CD4-positive, CD25-positive, alpha-beta regulatory T cell (primary cell): ENCODE data around the gene ENTREP3. TPM values are rescaled to one million over a fixed set of nuclear protein-coding genes. Genes with fewer than 3 reads are reported as not detected.

ENCODE experiments used
- ATAC-seq, 2 donors: fragments of 150-1000 bp; cut with Tn5 transposase; one replicate each; pipeline ENCODE4 v1.10.0; 2021; ENCODE audit warnings: low read depth in 2 of 2, moderate number of reproducible peaks in 2 of 2, moderate library complexity in 1 of 2
- DNase-seq, 3 donors: peaks; one replicate each; pipeline versions ENCODE4 v3.0.0 to v3.0.0-alpha.2; 2012 to 2022; ENCODE audit warnings: mixed read lengths in 1 of 3
- H3K27ac ChIP-seq: one replicate; pipeline ENCODE4 v1.7.0; 2013; ENCODE audit warnings: mild to moderate bottlenecking, low read length; ENCODE audit not compliant: insufficient read depth, poor library complexity, severe bottlenecking
- H3K27me3 ChIP-seq: one replicate; pipeline ENCODE4 v1.7.0; 2013; ENCODE audit warnings: low read length; ENCODE audit not compliant: control insufficient read depth, insufficient read depth
- H3K36me3 ChIP-seq: one replicate; pipeline ENCODE4 v1.7.0; 2013; ENCODE audit warnings: mild to moderate bottlenecking, low read length, moderate library complexity; ENCODE audit not compliant: control insufficient read depth, insufficient read depth
- H3K4me1 ChIP-seq: 2 replicates; pipeline ENCODE4 v1.7.0; 2013; ENCODE audit warnings: mild to moderate bottlenecking, low read length; ENCODE audit not compliant: insufficient read depth, control insufficient read depth, poor library complexity, severe bottlenecking
- H3K4me3 ChIP-seq: one replicate; pipeline ENCODE4 v1.7.0; 2013; ENCODE audit warnings: low read depth, mild to moderate bottlenecking, low read length, moderate library complexity
- H3K9me3 ChIP-seq, 2 experiments: 1 replicate in 1 of 2; 2 replicates in 1 of 2; pipeline ENCODE4 v1.7.0; 2013; ENCODE audit warnings: low read length in 2 of 2, mild to moderate bottlenecking in 1 of 2, moderate library complexity in 1 of 2; ENCODE audit not compliant: control insufficient read depth in 2 of 2
- H3K27ac Mint-ChIP-seq, 3 donors: one replicate each; pipeline ENCODE4 v1.8.0; 2020 to 2022; ENCODE audit warnings: mild to moderate bottlenecking in 3 of 3, mixed read lengths in 3 of 3, moderate library complexity in 2 of 3
- H3K27me3 Mint-ChIP-seq: one replicate; pipeline ENCODE4 v1.8.0; 2022; ENCODE audit warnings: mild to moderate bottlenecking, mixed read lengths
- H3K36me3 Mint-ChIP-seq: one replicate; pipeline ENCODE4 v1.8.0; 2020; ENCODE audit warnings: mixed read lengths
- H3K4me1 Mint-ChIP-seq, 4 donors: one replicate each; pipeline ENCODE4 v1.8.0; 2020 to 2022; ENCODE audit warnings: mixed read lengths in 4 of 4, mild to moderate bottlenecking in 1 of 4
- H3K4me3 Mint-ChIP-seq, 4 donors: one replicate each; pipeline ENCODE4 v1.8.0; 2020 to 2022; ENCODE audit warnings: mild to moderate bottlenecking in 4 of 4, mixed read lengths in 4 of 4, moderate library complexity in 3 of 4
- H3K9me3 Mint-ChIP-seq, 7 donors: one replicate each; pipeline ENCODE4 v1.8.0; 2020 to 2022; ENCODE audit warnings: mixed read lengths in 7 of 7, mild to moderate bottlenecking in 3 of 7, moderate library complexity in 2 of 7
- polyA plus RNA-seq, 4 donors: library from polyadenylated mRNA; unstranded; fragments of 300-500 nt; fragmentation: Illumina TruSeq; gene quantifications; one replicate each; pipeline ENCODE4 v1.2.3, GENCODE V29; 2021
- total RNA-seq: library from RNA; stranded (reverse); gene quantifications from one replicate; pipeline ENCODE4 v1.2.3, GENCODE V29; 2022

ENTREP3 gene
- total and polyA plus RNA-seq, 5 donors from 2014 or later = 0.57 to 7.8 (median 0.76) TPM

DNA sequence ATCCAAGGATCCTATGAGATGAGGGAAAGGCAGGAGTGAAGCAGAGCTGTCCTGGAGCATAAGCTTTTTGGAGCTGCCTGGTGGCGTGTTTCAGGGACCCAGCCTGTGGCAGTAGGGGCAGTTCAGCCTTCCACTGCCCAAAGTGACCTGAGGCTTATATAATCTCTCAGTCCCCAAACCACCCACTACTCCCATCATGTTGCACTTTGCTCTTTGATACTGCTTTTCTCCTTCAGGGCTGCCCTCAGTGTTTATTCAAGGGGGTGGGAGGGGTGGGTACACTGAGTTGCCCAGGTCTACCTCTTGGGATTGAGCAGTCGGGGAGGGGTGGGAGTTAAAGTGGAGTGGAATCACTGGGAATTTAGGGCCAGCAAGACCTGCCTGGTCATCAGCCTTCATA, 31.3 kb upstream of the ENTREP3 start:
- Mint-ChIP-seq H3K27me3 (peaks cover 4% of the 10 kb centered on the region), H3K4me1 (no peaks in the 10 kb centered on the region), H3K27ac (no peak overlapping the region), H3K9me3 (peaks cover 0 to 2% (median 0%) of the 10 kb centered on the region in 7 donors), H3K36me3 (peaks cover 4% of the 10 kb centered on the region), H3K4me3 (no peak overlapping the region)
- Histone ChIP-seq H3K4me3 (no peak overlapping the region), H3K36me3 (no peaks in the 10 kb centered on the region), H3K27me3 (no peaks in the 10 kb centered on the region), H3K9me3 (no peaks in the 10 kb centered on the region), H3K27ac (no peak overlapping the region), H3K4me1 (no peaks in the 10 kb centered on the region)
- ATAC-seq = no peak
- DNase-seq = no peak

- no peak overlapping the region for H3K27ac ChIP-seq
- Mint-ChIP-seq H3K36me3 (peaks cover 4% of the 10 kb centered on the region), H3K4me1 (no peaks in the 10 kb centered on the region), H3K27ac (no peak overlapping the region), H3K4me3 (no peak overlapping the region), H3K27me3 (peaks cover 4% of the 10 kb centered on the region), H3K9me3 (no peaks in the 10 kb centered on the region)
- H3K27me3 ChIP-seq = no peaks in the 10 kb centered on the region
- no peak for ATAC-seq
- H3K4me3 ChIP-seq = no peak overlapping the region
- H3K9me3 ChIP-seq = no peaks in the 10 kb centered on the region
- H3K4me1 ChIP-seq = no peaks in the 10 kb centered on the region
- H3K36me3 ChIP-seq = no peaks in the 10 kb centered on the region
- DNase-seq = no peak
Observed at GRCh38 chr1:155285631-155286044, 30.4 kb upstream of the ENTREP3 start.

DNA sequence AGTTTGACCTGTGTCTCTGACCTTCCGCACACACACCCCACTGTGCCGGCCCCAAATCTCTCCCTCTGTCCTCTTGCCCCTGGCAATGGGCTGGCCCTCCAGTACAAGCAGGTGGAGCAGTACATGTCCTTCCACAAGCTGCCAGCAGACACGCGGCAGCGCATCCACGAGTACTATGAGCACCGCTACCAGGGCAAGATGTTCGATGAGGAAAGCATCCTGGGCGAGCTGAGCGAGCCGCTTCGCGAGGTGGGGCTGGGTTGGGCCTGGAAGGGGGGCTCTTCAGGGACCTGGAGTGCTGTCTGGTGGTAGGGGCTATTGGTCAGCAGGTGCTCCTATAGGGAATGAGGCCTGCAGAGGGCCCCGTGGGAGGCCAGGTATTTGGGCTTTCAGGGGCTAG, 29.8 kb upstream of the ENTREP3 start:
- H3K9me3 Mint-ChIP-seq = no peaks in the 10 kb centered on the region
- no peaks in the 10 kb centered on the region for H3K9me3 ChIP-seq
- peaks cover 4% of the 10 kb centered on the region for H3K27me3 Mint-ChIP-seq
- no peak overlapping the region for H3K27ac ChIP-seq
- no peaks in the 10 kb centered on the region for H3K36me3 ChIP-seq
- peak overlapping the region in 1 of 4 donors; percentile 43 for H3K4me3 Mint-ChIP-seq
- H3K36me3 Mint-ChIP-seq = peaks cover 4% of the 10 kb centered on the region
- no peak overlapping the region for H3K4me3 ChIP-seq
- ATAC-seq = no peak
- no peak for DNase-seq
- no peak overlapping the region for H3K27ac Mint-ChIP-seq
- H3K27me3 ChIP-seq = no peaks in the 10 kb centered on the region
- no peaks in the 10 kb centered on the region for H3K4me1 Mint-ChIP-seq
- no peaks in the 10 kb centered on the region for H3K4me1 ChIP-seq

GRCh38 chr1:155284476-155284875, 29.2 kb upstream of the ENTREP3 start:
- H3K4me1 Mint-ChIP-seq = peaks cover 0 to 2% (median 0%) of the 10 kb centered on the region in 4 donors
- H3K4me3 ChIP-seq = no peak overlapping the region
- peaks cover 4% of the 10 kb centered on the region for H3K36me3 Mint-ChIP-seq
- no peak for ATAC-seq
- no peaks in the 10 kb centered on the region for H3K9me3 Mint-ChIP-seq
- H3K4me3 Mint-ChIP-seq = no peak overlapping the region
- H3K9me3 ChIP-seq = no peaks in the 10 kb centered on the region
- no peaks in the 10 kb centered on the region for H3K4me1 ChIP-seq
- H3K27me3 ChIP-seq = no peaks in the 10 kb centered on the region
- H3K27me3 Mint-ChIP-seq = peaks cover 5% of the 10 kb centered on the region
- H3K27ac ChIP-seq = no peak overlapping the region
- H3K36me3 ChIP-seq = no peaks in the 10 kb centered on the region
- DNase-seq = no peak
- no peak overlapping the region for H3K27ac Mint-ChIP-seq

GRCh38 chr1:155282488-155283091, 27.3 kb upstream of the ENTREP3 start:
- H3K9me3 ChIP-seq = no peaks in the 10 kb centered on the region
- Mint-ChIP-seq H3K27me3 (peaks cover 6% of the 10 kb centered on the region), H3K27ac (no peak overlapping the region), H3K4me1 (peaks cover 0 to 17% (median 2%) of the 10 kb centered on the region in 4 donors), H3K9me3 (no peaks in the 10 kb centered on the region), H3K36me3 (no peaks in the 10 kb centered on the region), H3K4me3 (peak overlapping the region in 1 of 4 donors; percentile 32)
- peaks cover 8% of the 10 kb centered on the region for H3K4me1 ChIP-seq
- no peaks in the 10 kb centered on the region for H3K27me3 ChIP-seq
- no peak overlapping the region for H3K27ac ChIP-seq
- no peak for ATAC-seq
- no peak overlapping the region for H3K4me3 ChIP-seq
- no peaks in the 10 kb centered on the region for H3K36me3 ChIP-seq
- DNase-seq = no peak

DNA sequence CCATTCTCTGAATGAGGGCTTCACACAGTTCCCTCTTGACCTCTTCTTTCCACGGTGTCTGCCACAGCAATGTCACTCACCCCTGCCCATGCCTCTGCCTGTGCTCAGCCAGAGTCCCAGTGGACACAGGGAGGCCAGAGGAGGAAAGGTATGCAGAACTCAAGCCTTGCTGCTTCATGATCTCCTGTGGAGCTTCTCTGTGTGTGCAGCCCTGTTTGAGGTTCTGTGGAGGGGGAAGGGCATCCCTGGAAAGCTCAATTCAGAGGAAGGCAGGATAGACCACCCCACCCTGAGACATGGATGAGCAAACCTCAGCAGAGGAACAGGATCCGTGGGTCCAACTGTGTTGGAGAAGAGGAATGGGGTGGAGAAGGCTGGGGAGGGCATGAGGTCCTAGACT, 24.0 kb upstream of the ENTREP3 start:
- Mint-ChIP-seq H3K4me3 (peak overlapping the region in 3 of 4 donors; percentile 3 to 88 (median 48)), H3K9me3 (no peaks in the 10 kb centered on the region)
- no peak for ATAC-seq

DNA sequence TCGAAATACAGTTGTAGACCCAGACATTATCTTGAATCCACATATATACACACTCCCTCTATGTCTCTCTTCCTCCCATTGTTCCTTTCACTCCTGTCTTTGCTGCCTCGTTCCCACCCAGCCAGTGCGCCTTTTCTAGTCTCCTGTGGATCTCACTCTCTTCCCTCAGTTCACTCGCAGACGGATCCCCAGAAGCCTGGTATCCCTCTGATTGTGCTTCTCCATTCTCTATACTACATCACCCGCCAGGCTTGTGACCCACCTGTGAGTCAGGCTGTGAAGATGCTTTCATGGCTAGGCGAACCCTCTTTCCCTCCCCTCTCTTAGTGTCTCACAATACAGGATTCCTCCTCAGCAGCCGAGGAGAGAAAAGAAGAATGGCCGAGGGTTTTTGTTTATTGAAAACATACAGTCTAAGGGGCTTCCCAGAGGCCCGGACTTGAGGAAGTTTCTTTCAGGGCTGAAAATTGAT, 23.4 kb upstream of the ENTREP3 start:
- no peaks in the 10 kb centered on the region for H3K27me3 ChIP-seq
- H3K27ac ChIP-seq = peak overlapping the region; percentile 24
- H3K4me3 Mint-ChIP-seq = peak overlapping the region; percentile 78 to 90 (median 86)
- H3K4me3 ChIP-seq = peak overlapping the region; percentile 18
- peak overlapping the region; percentile 45 to 70 (median 48) for H3K27ac Mint-ChIP-seq
- no peaks in the 10 kb centered on the region for H3K9me3 ChIP-seq
- peaks cover 6% of the 10 kb centered on the region for H3K27me3 Mint-ChIP-seq
- DNase-seq (no peak), ATAC-seq (no peak)
- H3K36me3 ChIP-seq = no peaks in the 10 kb centered on the region
- no peaks in the 10 kb centered on the region for H3K9me3 Mint-ChIP-seq
- peaks cover 26% of the 10 kb centered on the region for H3K4me1 ChIP-seq
- H3K36me3 Mint-ChIP-seq = no peaks in the 10 kb centered on the region
- peaks cover 11 to 33% (median 15%) of the 10 kb centered on the region in 4 donors for H3K4me1 Mint-ChIP-seq

More for the DNA sequence above, 24.0 kb upstream of the ENTREP3 start:
- no peak overlapping the region for H3K27ac Mint-ChIP-seq
- H3K27me3 ChIP-seq = no peaks in the 10 kb centered on the region
- H3K4me1 ChIP-seq = peaks cover 22% of the 10 kb centered on the region
- DNase-seq = no peak
- H3K36me3 Mint-ChIP-seq = no peaks in the 10 kb centered on the region
- no peak overlapping the region for H3K4me3 ChIP-seq
- peaks cover 10 to 30% (median 13%) of the 10 kb centered on the region in 4 donors for H3K4me1 Mint-ChIP-seq
- H3K27ac ChIP-seq = no peak overlapping the region
- no peaks in the 10 kb centered on the region for H3K36me3 ChIP-seq
- H3K9me3 ChIP-seq = no peaks in the 10 kb centered on the region
- peaks cover 6% of the 10 kb centered on the region for H3K27me3 Mint-ChIP-seq
